ENCODE results near the gene DPF3.

Gene DPF3

DNA sequence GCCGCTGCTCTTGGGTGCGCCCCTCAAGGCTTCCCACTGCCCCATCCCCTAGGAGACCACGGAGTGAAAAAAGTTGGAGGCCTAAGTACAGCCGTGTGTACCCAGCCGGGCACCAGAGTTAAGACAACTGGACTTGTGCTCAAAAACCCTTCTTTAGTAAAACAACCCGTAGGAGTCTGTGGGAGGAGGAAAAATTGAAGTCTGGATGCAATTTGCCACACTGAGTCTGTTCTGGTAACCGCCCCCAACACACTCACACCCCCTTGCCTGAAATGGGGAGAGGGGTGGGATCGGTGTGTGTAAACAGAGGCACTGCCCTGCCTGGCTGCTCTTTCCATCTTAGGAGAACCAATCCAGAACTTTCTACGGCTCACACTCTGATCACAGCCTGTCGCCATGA is 41.7 kb downstream of the DPF3 start:
- Histone ChIP-seq H3K9ac (ENCODE audit: low read length) (no peak overlapping the region), H3K36me3 (ENCODE audit: control insufficient read depth, insufficient read depth, low read length, severe bottlenecking) (no peaks in the 10 kb centered on the region), H3K27me3 (replicated peaks; ENCODE audit: control insufficient read depth, insufficient read depth, low read length) (no peaks in the 10 kb centered on the region), H3K4me3 (ENCODE audit: low read length) (no peak overlapping the region), H3K4me1 (ENCODE audit: control insufficient read depth, insufficient read depth, low read length) (peaks cover 3% of the 10 kb centered on the region), H3K9me3 (ENCODE audit: control insufficient read depth, low read length) (no peaks in the 10 kb centered on the region)
- no peak for DNase-seq (ENCODE audit: low read depth)

DNA sequence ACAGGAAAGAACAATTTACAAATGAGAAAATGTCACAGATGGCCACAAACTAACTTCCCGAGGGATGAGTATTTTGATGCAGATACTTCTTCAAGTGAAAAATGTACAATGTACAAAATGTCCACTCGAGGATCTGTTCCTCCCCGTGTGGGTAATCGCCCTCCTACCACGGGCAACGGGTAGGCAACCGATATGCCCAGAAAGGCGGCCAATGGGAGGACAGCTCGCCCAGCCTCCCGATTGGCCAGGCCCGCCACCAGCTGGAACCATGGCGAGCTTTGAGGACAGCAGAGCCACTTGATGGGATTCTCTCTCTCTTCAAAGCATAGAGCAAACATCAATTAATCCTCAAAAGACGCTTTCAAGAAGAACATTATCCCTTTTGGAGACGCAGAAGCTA is 42.3 kb downstream of the DPF3 start:
- no peak for DNase-seq (ENCODE audit: low read depth)

DNA sequence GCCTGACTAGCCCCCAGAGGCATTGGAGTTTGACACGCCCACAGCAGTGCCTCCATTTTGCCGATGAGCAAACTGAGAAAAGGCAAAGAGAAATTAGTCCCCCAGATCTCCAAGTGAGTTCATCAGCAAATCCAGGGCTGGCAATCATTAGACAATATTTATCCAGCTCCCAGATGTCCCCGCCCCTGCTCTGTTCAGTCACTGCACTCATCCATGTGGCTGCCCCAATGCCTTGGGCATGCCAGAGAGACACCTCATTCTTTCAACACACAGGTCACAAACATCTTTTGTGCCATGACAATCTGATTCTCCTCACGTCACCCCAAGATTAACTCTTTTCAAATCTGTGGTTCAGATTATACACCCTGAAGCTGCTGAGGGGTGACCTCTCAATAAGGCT is 43.5 kb downstream of the DPF3 start:
- Histone ChIP-seq H3K4me1 (ENCODE audit: control insufficient read depth, insufficient read depth, low read length) (no peaks in the 10 kb centered on the region), H3K27me3 (replicated peaks; ENCODE audit: control insufficient read depth, insufficient read depth, low read length) (no peaks in the 10 kb centered on the region), H3K9me3 (ENCODE audit: control insufficient read depth, low read length) (no peaks in the 10 kb centered on the region), H3K36me3 (ENCODE audit: control insufficient read depth, insufficient read depth, low read length, severe bottlenecking) (no peaks in the 10 kb centered on the region), H3K4me3 (ENCODE audit: low read length) (no peak overlapping the region), H3K9ac (ENCODE audit: low read length) (no peak overlapping the region)
- no peak for DNase-seq (ENCODE audit: low read depth)

More for the DNA sequence above, 42.3 kb downstream of the DPF3 start:
- Histone ChIP-seq H3K4me3 (ENCODE audit: low read length) (no peak overlapping the region), H3K27me3 (replicated peaks; ENCODE audit: control insufficient read depth, insufficient read depth, low read length) (no peaks in the 10 kb centered on the region), H3K9me3 (ENCODE audit: control insufficient read depth, low read length) (no peaks in the 10 kb centered on the region), H3K36me3 (ENCODE audit: control insufficient read depth, insufficient read depth, low read length, severe bottlenecking) (no peaks in the 10 kb centered on the region), H3K4me1 (ENCODE audit: control insufficient read depth, insufficient read depth, low read length) (peaks cover 3% of the 10 kb centered on the region), H3K9ac (ENCODE audit: low read length) (no peak overlapping the region)

GRCh38 chr14:72849222-72849621 is 44.7 kb downstream of the DPF3 start:
- Histone ChIP-seq H3K36me3 (ENCODE audit: control insufficient read depth, insufficient read depth, low read length, severe bottlenecking) (no peaks in the 10 kb centered on the region), H3K9me3 (ENCODE audit: control insufficient read depth, low read length) (no peaks in the 10 kb centered on the region), H3K4me1 (ENCODE audit: control insufficient read depth, insufficient read depth, low read length) (no peaks in the 10 kb centered on the region), H3K4me3 (ENCODE audit: low read length) (no peak overlapping the region), H3K27me3 (replicated peaks; ENCODE audit: control insufficient read depth, insufficient read depth, low read length) (no peaks in the 10 kb centered on the region), H3K9ac (ENCODE audit: low read length) (no peak overlapping the region)
- DNase-seq (ENCODE audit: low read depth), result no peak

DNA sequence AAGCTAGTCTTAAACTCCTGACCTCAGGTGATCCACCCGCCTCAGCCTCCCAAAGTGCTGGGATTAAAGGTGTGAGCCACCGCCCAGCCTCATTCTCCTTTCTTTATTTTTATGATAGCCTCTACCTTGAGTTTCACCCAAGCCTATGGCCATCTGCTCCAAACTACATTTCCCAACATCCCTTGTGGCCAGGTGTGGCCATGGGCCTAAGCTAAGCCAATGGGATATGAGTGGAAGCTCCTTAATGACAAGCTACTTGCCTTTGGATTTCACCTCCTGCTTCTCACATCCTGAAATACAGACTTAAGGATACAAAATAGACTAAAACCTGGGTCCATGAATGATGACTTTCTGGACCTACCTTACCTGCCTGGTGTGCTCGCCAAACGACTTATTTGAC is 46.2 kb downstream of the DPF3 start:
- no peaks in the 10 kb centered on the region for H3K27me3 ChIP-seq (replicated peaks; ENCODE audit: control insufficient read depth, insufficient read depth, low read length)
- H3K4me3 ChIP-seq (ENCODE audit: low read length), result no peak overlapping the region
- H3K36me3 ChIP-seq (ENCODE audit: control insufficient read depth, insufficient read depth, low read length, severe bottlenecking), result no peaks in the 10 kb centered on the region
- H3K4me1 ChIP-seq (ENCODE audit: control insufficient read depth, insufficient read depth, low read length), result no peaks in the 10 kb centered on the region
- no peak for DNase-seq (ENCODE audit: low read depth)
- no peaks in the 10 kb centered on the region for H3K9me3 ChIP-seq (ENCODE audit: control insufficient read depth, low read length)
- H3K9ac ChIP-seq (ENCODE audit: low read length), result no peak overlapping the region

- H3K4me3 ChIP-seq (ENCODE audit: low read length), result no peak overlapping the region
- H3K36me3 ChIP-seq (ENCODE audit: control insufficient read depth, insufficient read depth, low read length, severe bottlenecking), result no peaks in the 10 kb centered on the region
- H3K27me3 ChIP-seq (replicated peaks; ENCODE audit: control insufficient read depth, insufficient read depth, low read length), result no peaks in the 10 kb centered on the region
- H3K9me3 ChIP-seq (ENCODE audit: control insufficient read depth, low read length), result no peaks in the 10 kb centered on the region
- no peak overlapping the region for H3K9ac ChIP-seq (ENCODE audit: low read length)
- no peak for DNase-seq (ENCODE audit: low read depth)
- H3K4me1 ChIP-seq (ENCODE audit: control insufficient read depth, insufficient read depth, low read length), result no peaks in the 10 kb centered on the region
Observed at GRCh38 chr14:72845683-72846082, 48.2 kb downstream of the DPF3 start.

DNA sequence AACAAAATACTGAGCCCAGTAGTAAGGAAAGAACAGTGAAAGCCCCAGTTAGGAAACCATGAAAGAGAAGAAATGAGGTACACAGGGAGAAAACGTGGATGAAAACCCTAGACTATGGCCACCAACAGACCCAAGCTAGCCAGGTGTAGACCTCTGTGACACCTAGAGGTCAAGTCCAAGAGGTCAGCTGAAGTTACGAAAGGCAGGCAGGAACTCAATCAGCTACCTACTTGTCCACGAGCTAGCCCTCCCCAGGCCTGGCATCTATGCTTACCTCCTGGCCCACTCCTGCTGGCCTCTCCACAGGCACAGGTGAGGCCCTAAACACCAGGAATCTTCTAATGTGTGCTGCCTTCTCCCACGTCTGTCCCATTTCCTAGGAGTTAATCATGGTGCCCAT is 48.7 kb downstream of the DPF3 start:
- Histone ChIP-seq H3K36me3 (ENCODE audit: control insufficient read depth, insufficient read depth, low read length, severe bottlenecking) (no peaks in the 10 kb centered on the region), H3K4me3 (ENCODE audit: low read length) (no peak overlapping the region), H3K9ac (ENCODE audit: low read length) (no peak overlapping the region), H3K9me3 (ENCODE audit: control insufficient read depth, low read length) (no peaks in the 10 kb centered on the region), H3K4me1 (ENCODE audit: control insufficient read depth, insufficient read depth, low read length) (no peaks in the 10 kb centered on the region), H3K27me3 (replicated peaks; ENCODE audit: control insufficient read depth, insufficient read depth, low read length) (no peaks in the 10 kb centered on the region)
- no peak for DNase-seq (ENCODE audit: low read depth)

DNA sequence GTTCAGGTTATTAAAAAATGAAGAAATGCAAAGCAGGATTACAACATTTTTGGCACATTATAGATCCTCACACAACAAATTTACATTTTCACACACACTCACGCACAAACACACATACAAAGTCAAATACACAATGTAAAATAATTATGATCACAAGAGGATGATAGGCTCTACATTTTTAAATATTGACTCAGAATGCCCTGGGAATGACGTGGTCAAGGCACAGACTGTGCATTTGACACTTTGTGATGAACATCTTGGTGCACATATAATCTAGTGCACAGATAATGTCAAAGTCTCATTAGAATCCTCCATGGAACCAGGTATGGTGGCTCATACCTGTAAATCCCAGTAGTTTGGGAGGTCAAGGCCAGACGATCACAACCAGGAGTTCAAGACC is 49.4 kb downstream of the DPF3 start:
- no peaks in the 10 kb centered on the region for H3K4me1 ChIP-seq (ENCODE audit: control insufficient read depth, insufficient read depth, low read length)
- H3K36me3 ChIP-seq (ENCODE audit: control insufficient read depth, insufficient read depth, low read length, severe bottlenecking), result no peaks in the 10 kb centered on the region

GRCh38 chr14:72839753-72840607 is 53.9 kb downstream of the DPF3 start:
- Histone ChIP-seq H3K36me3 (ENCODE audit: control insufficient read depth, insufficient read depth, low read length, severe bottlenecking) (no peaks in the 10 kb centered on the region), H3K9ac (ENCODE audit: low read length) (no peak overlapping the region), H3K4me3 (ENCODE audit: low read length) (no peak overlapping the region), H3K4me1 (ENCODE audit: control insufficient read depth, insufficient read depth, low read length) (no peaks in the 10 kb centered on the region), H3K9me3 (ENCODE audit: control insufficient read depth, low read length) (no peaks in the 10 kb centered on the region), H3K27me3 (replicated peaks; ENCODE audit: control insufficient read depth, insufficient read depth, low read length) (no peaks in the 10 kb centered on the region)
- no peak for DNase-seq (ENCODE audit: low read depth)

More for the DNA sequence above, 49.4 kb downstream of the DPF3 start:
- H3K9me3 ChIP-seq (ENCODE audit: control insufficient read depth, low read length), result no peaks in the 10 kb centered on the region
- DNase-seq (ENCODE audit: low read depth), result no peak
- H3K4me3 ChIP-seq (ENCODE audit: low read length), result no peak overlapping the region
- H3K9ac ChIP-seq (ENCODE audit: low read length), result no peak overlapping the region
- H3K27me3 ChIP-seq (replicated peaks; ENCODE audit: control insufficient read depth, insufficient read depth, low read length), result no peaks in the 10 kb centered on the region

DNA sequence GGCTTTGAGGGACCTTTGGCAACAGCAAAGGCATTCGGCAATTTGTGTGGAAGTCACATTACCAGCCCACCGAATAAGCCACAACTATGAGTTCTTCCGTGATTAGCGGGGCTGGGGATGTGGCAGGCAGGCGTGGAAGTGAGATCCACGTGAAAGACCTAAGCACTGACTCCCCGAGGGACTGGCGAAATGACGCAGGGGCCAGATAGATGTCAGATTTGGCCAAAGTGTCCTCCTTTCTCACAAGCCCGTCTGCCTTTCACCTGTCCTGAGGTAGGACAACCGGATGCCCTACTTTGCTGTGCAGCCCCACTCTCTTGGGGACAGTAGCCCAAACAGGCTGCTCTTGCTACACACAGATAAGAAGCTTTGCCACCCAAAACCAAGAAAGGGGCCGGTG is 54.5 kb downstream of the DPF3 start:
- H3K36me3 ChIP-seq (ENCODE audit: control insufficient read depth, insufficient read depth, low read length, severe bottlenecking), result no peaks in the 10 kb centered on the region
- no peak overlapping the region for H3K4me3 ChIP-seq (ENCODE audit: low read length)
- no peaks in the 10 kb centered on the region for H3K4me1 ChIP-seq (ENCODE audit: control insufficient read depth, insufficient read depth, low read length)
- no peak for DNase-seq (ENCODE audit: low read depth)
- H3K9ac ChIP-seq (ENCODE audit: low read length), result no peak overlapping the region
- no peaks in the 10 kb centered on the region for H3K9me3 ChIP-seq (ENCODE audit: control insufficient read depth, low read length)
- H3K27me3 ChIP-seq (replicated peaks; ENCODE audit: control insufficient read depth, insufficient read depth, low read length), result no peaks in the 10 kb centered on the region

DNA sequence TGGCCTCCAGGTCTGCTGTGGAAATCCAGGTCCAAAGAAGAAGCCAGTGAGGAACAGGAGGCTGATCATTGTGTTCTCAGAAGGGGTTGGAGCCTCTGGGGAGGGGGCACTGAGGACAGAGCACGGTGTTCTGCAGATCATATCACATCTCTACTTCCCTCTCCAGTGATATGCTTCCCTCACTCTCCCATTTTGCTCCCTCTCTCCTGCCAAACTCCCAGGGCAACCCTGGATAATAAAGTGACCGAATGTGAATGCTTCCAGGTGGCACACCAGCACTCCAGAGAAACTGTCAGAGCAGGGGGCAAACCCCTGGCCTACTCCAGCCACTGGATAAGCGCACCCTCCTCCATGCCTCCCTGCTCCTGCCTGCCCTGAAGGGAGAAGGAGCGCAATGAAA is 57.8 kb downstream of the DPF3 start:
- DNase-seq (ENCODE audit: low read depth), result no peak
- Histone ChIP-seq H3K36me3 (ENCODE audit: control insufficient read depth, insufficient read depth, low read length, severe bottlenecking) (no peaks in the 10 kb centered on the region), H3K9me3 (ENCODE audit: control insufficient read depth, low read length) (no peaks in the 10 kb centered on the region), H3K4me1 (ENCODE audit: control insufficient read depth, insufficient read depth, low read length) (peaks cover 2% of the 10 kb centered on the region), H3K9ac (ENCODE audit: low read length) (no peak overlapping the region), H3K27me3 (replicated peaks; ENCODE audit: control insufficient read depth, insufficient read depth, low read length) (no peaks in the 10 kb centered on the region), H3K4me3 (ENCODE audit: low read length) (no peak overlapping the region)

DNA sequence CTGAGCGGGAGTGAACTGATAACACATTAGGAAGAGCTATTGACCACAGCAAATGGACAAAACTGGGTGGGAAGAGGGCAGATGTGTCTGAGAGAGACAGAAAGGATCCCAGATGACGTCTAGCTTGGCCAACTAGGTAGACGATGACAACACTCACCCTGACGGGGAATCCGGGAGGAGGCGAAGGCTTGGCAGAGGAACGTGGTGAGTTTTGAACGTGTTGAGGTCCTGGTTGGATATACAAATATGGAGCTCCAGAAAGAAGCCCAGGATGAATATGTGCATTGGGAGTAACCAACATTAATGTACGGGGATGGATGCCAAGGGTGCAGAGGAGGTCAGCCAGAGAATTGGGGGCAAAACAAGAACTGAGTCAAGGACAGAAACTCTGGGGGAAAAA is 60.7 kb downstream of the DPF3 start:
- Histone ChIP-seq H3K9me3 (ENCODE audit: control insufficient read depth, low read length) (no peaks in the 10 kb centered on the region), H3K4me3 (ENCODE audit: low read length) (no peak overlapping the region), H3K9ac (ENCODE audit: low read length) (no peak overlapping the region), H3K36me3 (ENCODE audit: control insufficient read depth, insufficient read depth, low read length, severe bottlenecking) (no peaks in the 10 kb centered on the region), H3K4me1 (ENCODE audit: control insufficient read depth, insufficient read depth, low read length) (peaks cover 10% of the 10 kb centered on the region), H3K27me3 (replicated peaks; ENCODE audit: control insufficient read depth, insufficient read depth, low read length) (no peaks in the 10 kb centered on the region)
- no peak for DNase-seq (ENCODE audit: low read depth)
